ENCODE results near the gene S100PBP. TPM values are rescaled to one million over a fixed set of nuclear protein-coding genes. Genes with fewer than 3 reads are reported as not detected.
A peak's percentile ranks its signal among the peaks of the same experiment; 100 is the strongest.

S100PBP gene
- total and polyA plus RNA-seq, 4 donors = 30.2 to 54.9 (median 48.4) TPM

GRCh38 chr1:32773018-32773763, 44.3 kb upstream of the S100PBP start:
- 44% methylated on average over 7 of the region's 9 CpGs for WGBS (ENCODE audit: insufficient coverage)
- Histone ChIP-seq H3K4me1 (ENCODE audit: control insufficient read depth, insufficient read depth, low read length) (peaks cover 6% of the 10 kb centered on the region), H3K27ac (ENCODE audit: low read depth, low read length) (no peak overlapping the region), H3K27me3 (ENCODE audit: control insufficient read depth, insufficient read depth, low read length) (no peaks in the 10 kb centered on the region), H3K9me3 (ENCODE audit: control insufficient read depth, insufficient read depth, low read length) (no peaks in the 10 kb centered on the region), H3K36me3 (ENCODE audit: control insufficient read depth, insufficient read depth, low read length) (peaks cover 82% of the 10 kb centered on the region), H3K4me3 (ENCODE audit: low read depth, low read length) (no peak overlapping the region)
- DNase-seq (ENCODE audit: low read depth in 4 of 6, low spot score in 6 of 6) = peak in 4 of 6 donors; percentile 45 to 90 (median 68)

GRCh38 chr1:32773764-32774463, 43.5 kb upstream of the S100PBP start:
- Histone ChIP-seq H3K4me3 (ENCODE audit: low read depth, low read length) (no peak overlapping the region), H3K27ac (ENCODE audit: low read depth, low read length) (no peak overlapping the region), H3K4me1 (ENCODE audit: control insufficient read depth, insufficient read depth, low read length) (peaks cover 6% of the 10 kb centered on the region), H3K27me3 (ENCODE audit: control insufficient read depth, insufficient read depth, low read length) (no peaks in the 10 kb centered on the region), H3K36me3 (ENCODE audit: control insufficient read depth, insufficient read depth, low read length) (peaks cover 80% of the 10 kb centered on the region), H3K9me3 (ENCODE audit: control insufficient read depth, insufficient read depth, low read length) (no peaks in the 10 kb centered on the region)
- WGBS (ENCODE audit: insufficient coverage) = 92% methylated on average over 6 of the region's 7 CpGs
- no peak for DNase-seq (ENCODE audit: low read depth in 4 of 6, low spot score in 6 of 6)

GRCh38 chr1:32774464-32774808, 43.0 kb upstream of the S100PBP start:
- Histone ChIP-seq H3K27ac (ENCODE audit: low read depth, low read length) (no peak overlapping the region), H3K36me3 (ENCODE audit: control insufficient read depth, insufficient read depth, low read length) (peaks cover 83% of the 10 kb centered on the region), H3K4me1 (ENCODE audit: control insufficient read depth, insufficient read depth, low read length) (peaks cover 6% of the 10 kb centered on the region), H3K4me3 (ENCODE audit: low read depth, low read length) (no peak overlapping the region), H3K27me3 (ENCODE audit: control insufficient read depth, insufficient read depth, low read length) (no peaks in the 10 kb centered on the region), H3K9me3 (ENCODE audit: control insufficient read depth, insufficient read depth, low read length) (no peaks in the 10 kb centered on the region)
- DNase-seq (ENCODE audit: low read depth in 4 of 6, low spot score in 6 of 6) = no peak

GRCh38 chr1:32774950-32775634, 42.4 kb upstream of the S100PBP start:
- 75% methylated on average over 2 of the region's 2 CpGs for WGBS (ENCODE audit: insufficient coverage)
- H3K27me3 ChIP-seq (ENCODE audit: control insufficient read depth, insufficient read depth, low read length) = no peaks in the 10 kb centered on the region
- H3K36me3 ChIP-seq (ENCODE audit: control insufficient read depth, insufficient read depth, low read length) = peaks cover 82% of the 10 kb centered on the region
- H3K27ac ChIP-seq (ENCODE audit: low read depth, low read length) = no peak overlapping the region
- H3K4me3 ChIP-seq (ENCODE audit: low read depth, low read length) = no peak overlapping the region
- peak in 1 of 6 donors; percentile 44 for DNase-seq (ENCODE audit: low read depth in 4 of 6, low spot score in 6 of 6)
- H3K9me3 ChIP-seq (ENCODE audit: control insufficient read depth, insufficient read depth, low read length) = no peaks in the 10 kb centered on the region
- peaks cover 6% of the 10 kb centered on the region for H3K4me1 ChIP-seq (ENCODE audit: control insufficient read depth, insufficient read depth, low read length)

- Histone ChIP-seq H3K36me3 (ENCODE audit: control insufficient read depth, insufficient read depth, low read length) (peaks cover 82% of the 10 kb centered on the region), H3K27ac (ENCODE audit: low read depth, low read length) (no peak overlapping the region), H3K4me1 (ENCODE audit: control insufficient read depth, insufficient read depth, low read length) (peaks cover 6% of the 10 kb centered on the region), H3K4me3 (ENCODE audit: low read depth, low read length) (no peak overlapping the region), H3K27me3 (ENCODE audit: control insufficient read depth, insufficient read depth, low read length) (no peaks in the 10 kb centered on the region), H3K9me3 (ENCODE audit: control insufficient read depth, insufficient read depth, low read length) (no peaks in the 10 kb centered on the region)
- no peak for DNase-seq (ENCODE audit: low read depth in 4 of 6, low spot score in 6 of 6)
- WGBS (ENCODE audit: insufficient coverage) = 82% methylated on average over 12 of the region's 13 CpGs
Observed at GRCh38 chr1:32775640-32776337, 41.7 kb upstream of the S100PBP start.

- no peaks in the 10 kb centered on the region for H3K4me1 ChIP-seq (ENCODE audit: control insufficient read depth, insufficient read depth, low read length)
- no peaks in the 10 kb centered on the region for H3K27me3 ChIP-seq (ENCODE audit: control insufficient read depth, insufficient read depth, low read length)
- no peak overlapping the region for H3K27ac ChIP-seq (ENCODE audit: low read depth, low read length)
- no peaks in the 10 kb centered on the region for H3K9me3 ChIP-seq (ENCODE audit: control insufficient read depth, insufficient read depth, low read length)
- DNase-seq (ENCODE audit: low read depth in 4 of 6, low spot score in 6 of 6) = no peak
- no peak overlapping the region for H3K4me3 ChIP-seq (ENCODE audit: low read depth, low read length)
- WGBS (ENCODE audit: insufficient coverage) = 93% methylated on average over 3 of the region's 5 CpGs
- H3K36me3 ChIP-seq (ENCODE audit: control insufficient read depth, insufficient read depth, low read length) = peaks cover 80% of the 10 kb centered on the region
Observed at GRCh38 chr1:32779242-32779641, 38.2 kb upstream of the S100PBP start.

- H3K27me3 ChIP-seq (ENCODE audit: control insufficient read depth, insufficient read depth, low read length) = no peaks in the 10 kb centered on the region
- 93% methylated on average over 8 of the region's 8 CpGs for WGBS (ENCODE audit: insufficient coverage)
- no peak overlapping the region for H3K27ac ChIP-seq (ENCODE audit: low read depth, low read length)
- H3K36me3 ChIP-seq (ENCODE audit: control insufficient read depth, insufficient read depth, low read length) = peaks cover 79% of the 10 kb centered on the region
- no peaks in the 10 kb centered on the region for H3K4me1 ChIP-seq (ENCODE audit: control insufficient read depth, insufficient read depth, low read length)
- no peak overlapping the region for H3K4me3 ChIP-seq (ENCODE audit: low read depth, low read length)
- no peaks in the 10 kb centered on the region for H3K9me3 ChIP-seq (ENCODE audit: control insufficient read depth, insufficient read depth, low read length)
- DNase-seq (ENCODE audit: low read depth in 4 of 6, low spot score in 6 of 6) = no peak
Observed at GRCh38 chr1:32780005-32780404, 37.4 kb upstream of the S100PBP start.

GRCh38 chr1:32780628-32781234, 36.7 kb upstream of the S100PBP start:
- no peak overlapping the region for H3K27ac ChIP-seq (ENCODE audit: low read depth, low read length)
- H3K9me3 ChIP-seq (ENCODE audit: control insufficient read depth, insufficient read depth, low read length) = no peaks in the 10 kb centered on the region

GRCh38 chr1:32782086-32782485, 35.4 kb upstream of the S100PBP start:
- Histone ChIP-seq H3K36me3 (ENCODE audit: control insufficient read depth, insufficient read depth, low read length) (peaks cover 67% of the 10 kb centered on the region), H3K27me3 (ENCODE audit: control insufficient read depth, insufficient read depth, low read length) (no peaks in the 10 kb centered on the region), H3K27ac (ENCODE audit: low read depth, low read length) (no peak overlapping the region), H3K4me1 (ENCODE audit: control insufficient read depth, insufficient read depth, low read length) (no peaks in the 10 kb centered on the region), H3K4me3 (ENCODE audit: low read depth, low read length) (no peak overlapping the region), H3K9me3 (ENCODE audit: control insufficient read depth, insufficient read depth, low read length) (no peaks in the 10 kb centered on the region)
- WGBS (ENCODE audit: insufficient coverage) = 99% methylated on average over 5 of the region's 5 CpGs
- no peak for DNase-seq (ENCODE audit: low read depth in 4 of 6, low spot score in 6 of 6)

More at GRCh38 chr1:32780628-32781234, 36.7 kb upstream of the S100PBP start:
- Histone ChIP-seq H3K36me3 (ENCODE audit: control insufficient read depth, insufficient read depth, low read length) (peaks cover 78% of the 10 kb centered on the region), H3K4me1 (ENCODE audit: control insufficient read depth, insufficient read depth, low read length) (no peaks in the 10 kb centered on the region), H3K4me3 (ENCODE audit: low read depth, low read length) (no peak overlapping the region), H3K27me3 (ENCODE audit: control insufficient read depth, insufficient read depth, low read length) (no peaks in the 10 kb centered on the region)
- no peak for DNase-seq (ENCODE audit: low read depth in 4 of 6, low spot score in 6 of 6)
- 94% methylated on average over 5 of the region's 8 CpGs for WGBS (ENCODE audit: insufficient coverage)
